ENCODE results near the gene MCTP2.

- TF ChIP-seq ZFX (IDR thresholded peaks at IDR 0.05) (no peak), CTCF (conservative IDR thresholded peaks at IDR 0.05) (no peak)
These were observed 155.0 kb downstream of the MCTP2 start for GRCh38 chr15:94386351-94386750.

Data from C4-2B (cell line).